Esophagus squamous epithelium (tissue), 4 donors: ENCODE data around the gene CIT.

Experiments used
- POLR2A ChIP-seq, 4 donors: fragments of 450-650 bp; IDR thresholded peaks; one replicate each; pipeline ENCODE4 v1.6.1; 2017; ENCODE audit warnings: antibody characterized with exemption in 4 of 4, mild to moderate bottlenecking in 4 of 4, moderate library complexity in 3 of 4
- TF ChIP-seq, protein P1 (sequence below), 6 experiments: fragments of 450-650 bp in 4 of 6; fragments of 200-600 bp in 2 of 6; sonication (generic) in 2 of 6; IDR thresholded peaks; one replicate each; pipeline ENCODE4 v1.5.1; 2016 to 2019; ENCODE audit warnings: antibody characterized with exemption in 6 of 6, mild to moderate bottlenecking in 4 of 6, moderate library complexity in 4 of 6

DNA sequence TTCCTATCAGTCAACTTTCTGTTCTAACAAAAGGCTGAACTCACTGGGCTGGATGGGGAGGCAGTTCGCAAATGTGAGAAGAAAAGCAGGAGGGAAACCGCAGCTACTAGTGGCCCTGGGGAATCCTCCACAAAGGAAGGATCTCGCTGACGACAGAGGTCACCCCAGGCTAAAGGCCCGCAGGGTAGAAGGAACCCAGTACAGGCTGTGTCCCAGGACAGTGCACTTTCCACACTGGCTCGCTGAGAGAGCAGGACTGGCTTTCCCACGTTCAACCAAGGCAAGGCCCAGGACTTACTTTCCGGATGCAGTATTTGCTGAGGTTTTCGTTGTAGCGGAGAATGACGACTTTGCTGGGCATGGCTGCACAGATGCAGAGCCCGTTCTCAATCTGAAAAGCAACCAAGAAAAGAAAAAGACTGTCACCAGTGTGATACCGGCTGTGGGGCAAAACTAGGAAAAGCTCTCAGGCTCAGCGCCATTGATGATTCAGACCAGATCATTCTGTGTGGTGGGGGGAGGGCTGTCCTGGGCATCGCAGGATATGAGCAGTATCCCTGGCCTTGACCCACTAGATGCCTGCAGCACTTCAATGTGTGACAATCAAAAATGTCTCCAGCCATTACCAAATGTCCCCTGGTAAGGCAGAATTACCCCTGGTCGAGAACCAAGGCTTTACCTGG lies 172.9 kb downstream of the CIT start:
- TF ChIP-seq, protein P1, sequence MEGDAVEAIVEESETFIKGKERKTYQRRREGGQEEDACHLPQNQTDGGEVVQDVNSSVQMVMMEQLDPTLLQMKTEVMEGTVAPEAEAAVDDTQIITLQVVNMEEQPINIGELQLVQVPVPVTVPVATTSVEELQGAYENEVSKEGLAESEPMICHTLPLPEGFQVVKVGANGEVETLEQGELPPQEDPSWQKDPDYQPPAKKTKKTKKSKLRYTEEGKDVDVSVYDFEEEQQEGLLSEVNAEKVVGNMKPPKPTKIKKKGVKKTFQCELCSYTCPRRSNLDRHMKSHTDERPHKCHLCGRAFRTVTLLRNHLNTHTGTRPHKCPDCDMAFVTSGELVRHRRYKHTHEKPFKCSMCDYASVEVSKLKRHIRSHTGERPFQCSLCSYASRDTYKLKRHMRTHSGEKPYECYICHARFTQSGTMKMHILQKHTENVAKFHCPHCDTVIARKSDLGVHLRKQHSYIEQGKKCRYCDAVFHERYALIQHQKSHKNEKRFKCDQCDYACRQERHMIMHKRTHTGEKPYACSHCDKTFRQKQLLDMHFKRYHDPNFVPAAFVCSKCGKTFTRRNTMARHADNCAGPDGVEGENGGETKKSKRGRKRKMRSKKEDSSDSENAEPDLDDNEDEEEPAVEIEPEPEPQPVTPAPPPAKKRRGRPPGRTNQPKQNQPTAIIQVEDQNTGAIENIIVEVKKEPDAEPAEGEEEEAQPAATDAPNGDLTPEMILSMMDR (IDR thresholded peaks at IDR 0.05): no peak
- TF ChIP-seq POLR2A (IDR thresholded peaks at IDR 0.05): no peak
